ENCODE results near the gene PCDH1.

DNA sequence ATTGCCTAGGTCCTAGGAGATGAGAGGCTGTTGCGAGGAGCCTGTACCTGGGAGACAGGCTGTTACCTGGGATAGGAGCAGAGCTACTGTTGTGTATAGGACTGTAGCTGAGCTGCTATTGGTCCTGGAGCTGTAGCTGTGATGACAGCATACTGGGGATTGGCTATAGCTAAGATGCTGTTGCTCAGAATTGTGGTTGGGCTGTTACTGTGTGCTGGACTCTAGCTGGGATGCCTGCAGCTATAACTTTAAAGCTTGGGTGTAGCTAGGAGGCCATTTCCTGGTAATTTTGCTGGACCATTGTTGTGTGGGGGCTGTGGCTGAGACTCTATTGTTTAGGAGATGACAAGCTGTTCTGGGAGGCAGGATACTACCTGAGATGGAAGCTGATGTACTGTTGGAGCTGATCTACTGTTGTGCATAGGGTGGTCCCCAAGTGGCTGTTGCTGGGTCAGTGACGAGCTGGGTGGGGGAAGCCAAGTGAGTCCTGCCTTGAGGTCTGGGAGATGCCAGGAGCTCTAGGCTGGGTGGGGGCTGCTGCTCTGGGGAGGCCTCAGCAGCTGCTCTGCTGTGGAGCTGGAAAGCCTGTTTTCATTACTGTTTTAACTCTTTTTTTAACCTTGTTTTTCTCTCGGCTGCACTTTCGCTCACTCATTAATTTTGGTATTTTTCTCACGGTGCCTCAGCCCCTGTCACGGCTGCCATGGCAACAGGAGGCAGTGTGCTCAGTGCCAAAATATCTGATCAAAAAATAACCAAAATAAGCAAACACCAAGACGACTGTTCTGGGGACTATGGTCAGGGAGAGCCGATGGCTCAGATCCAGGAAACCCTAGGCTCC is 3.0 kb upstream of the PCDH1 start:
- TF ChIP-seq, protein P1, sequence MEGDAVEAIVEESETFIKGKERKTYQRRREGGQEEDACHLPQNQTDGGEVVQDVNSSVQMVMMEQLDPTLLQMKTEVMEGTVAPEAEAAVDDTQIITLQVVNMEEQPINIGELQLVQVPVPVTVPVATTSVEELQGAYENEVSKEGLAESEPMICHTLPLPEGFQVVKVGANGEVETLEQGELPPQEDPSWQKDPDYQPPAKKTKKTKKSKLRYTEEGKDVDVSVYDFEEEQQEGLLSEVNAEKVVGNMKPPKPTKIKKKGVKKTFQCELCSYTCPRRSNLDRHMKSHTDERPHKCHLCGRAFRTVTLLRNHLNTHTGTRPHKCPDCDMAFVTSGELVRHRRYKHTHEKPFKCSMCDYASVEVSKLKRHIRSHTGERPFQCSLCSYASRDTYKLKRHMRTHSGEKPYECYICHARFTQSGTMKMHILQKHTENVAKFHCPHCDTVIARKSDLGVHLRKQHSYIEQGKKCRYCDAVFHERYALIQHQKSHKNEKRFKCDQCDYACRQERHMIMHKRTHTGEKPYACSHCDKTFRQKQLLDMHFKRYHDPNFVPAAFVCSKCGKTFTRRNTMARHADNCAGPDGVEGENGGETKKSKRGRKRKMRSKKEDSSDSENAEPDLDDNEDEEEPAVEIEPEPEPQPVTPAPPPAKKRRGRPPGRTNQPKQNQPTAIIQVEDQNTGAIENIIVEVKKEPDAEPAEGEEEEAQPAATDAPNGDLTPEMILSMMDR (IDR thresholded peaks at IDR 0.05), result no peak
- no peak for TF ChIP-seq POLR2A (IDR thresholded peaks at IDR 0.05)
